Glutamatergic neuron (in vitro differentiated cells): Measurements from ENCODE around the gene SAP30BP. TPM values are rescaled to one million over a fixed set of nuclear protein-coding genes. Genes with fewer than 3 reads are reported as not detected.
A peak's percentile ranks its signal among the peaks of the same experiment; 100 is the strongest.

Source experiments
- DNase-seq: peaks from one replicate; pipeline ENCODE4 v3.0.0; 2022
- H3K27ac Mint-ChIP-seq: one replicate; pipeline ENCODE4 v1.8.0; 2020; ENCODE audit warnings: mild to moderate bottlenecking, mixed read lengths, inconsistent platforms; ENCODE audit not compliant: unreplicated experiment
- H3K27me3 Mint-ChIP-seq: one replicate; pipeline ENCODE4 v1.8.0; 2020; ENCODE audit warnings: mild to moderate bottlenecking, moderate library complexity, mixed read lengths, inconsistent platforms; ENCODE audit not compliant: unreplicated experiment
- H3K36me3 Mint-ChIP-seq: one replicate; pipeline ENCODE4 v1.8.0; 2020; ENCODE audit warnings: mild to moderate bottlenecking, mixed read lengths, inconsistent platforms; ENCODE audit not compliant: unreplicated experiment
- H3K4me1 Mint-ChIP-seq: one replicate; pipeline ENCODE4 v1.8.0; 2020; ENCODE audit warnings: mild to moderate bottlenecking, low read depth, mixed read lengths, inconsistent platforms; ENCODE audit not compliant: unreplicated experiment
- H3K4me3 Mint-ChIP-seq: one replicate; pipeline ENCODE4 v1.8.0; 2020; ENCODE audit warnings: mild to moderate bottlenecking, mixed read lengths, inconsistent platforms; ENCODE audit not compliant: unreplicated experiment
- H3K9me3 Mint-ChIP-seq: one replicate; pipeline ENCODE4 v1.8.0; 2020; ENCODE audit warnings: mild to moderate bottlenecking, moderate library complexity, mixed read lengths, inconsistent platforms; ENCODE audit not compliant: unreplicated experiment
- CTCF ChIP-seq: fragments of 200-600 bp; sonication (generic); IDR thresholded peaks from one replicate; pipeline ENCODE4 v1.5.0; 2021; ENCODE audit not compliant: partially characterized antibody, unreplicated experiment
- total RNA-seq: library from RNA; stranded (reverse); fragmentation: NEBNext Ultra II Directional; extraction: Animal tissue kit (Norgen Biotek cat#: 25700); gene quantifications from one replicate; pipeline ENCODE4 v1.2.1, GENCODE V29; 2021; ENCODE audit not compliant: unreplicated experiment

The SAP30BP gene
- total RNA-seq, 1 donor from 2014 or later, result 115 TPM

DNA sequence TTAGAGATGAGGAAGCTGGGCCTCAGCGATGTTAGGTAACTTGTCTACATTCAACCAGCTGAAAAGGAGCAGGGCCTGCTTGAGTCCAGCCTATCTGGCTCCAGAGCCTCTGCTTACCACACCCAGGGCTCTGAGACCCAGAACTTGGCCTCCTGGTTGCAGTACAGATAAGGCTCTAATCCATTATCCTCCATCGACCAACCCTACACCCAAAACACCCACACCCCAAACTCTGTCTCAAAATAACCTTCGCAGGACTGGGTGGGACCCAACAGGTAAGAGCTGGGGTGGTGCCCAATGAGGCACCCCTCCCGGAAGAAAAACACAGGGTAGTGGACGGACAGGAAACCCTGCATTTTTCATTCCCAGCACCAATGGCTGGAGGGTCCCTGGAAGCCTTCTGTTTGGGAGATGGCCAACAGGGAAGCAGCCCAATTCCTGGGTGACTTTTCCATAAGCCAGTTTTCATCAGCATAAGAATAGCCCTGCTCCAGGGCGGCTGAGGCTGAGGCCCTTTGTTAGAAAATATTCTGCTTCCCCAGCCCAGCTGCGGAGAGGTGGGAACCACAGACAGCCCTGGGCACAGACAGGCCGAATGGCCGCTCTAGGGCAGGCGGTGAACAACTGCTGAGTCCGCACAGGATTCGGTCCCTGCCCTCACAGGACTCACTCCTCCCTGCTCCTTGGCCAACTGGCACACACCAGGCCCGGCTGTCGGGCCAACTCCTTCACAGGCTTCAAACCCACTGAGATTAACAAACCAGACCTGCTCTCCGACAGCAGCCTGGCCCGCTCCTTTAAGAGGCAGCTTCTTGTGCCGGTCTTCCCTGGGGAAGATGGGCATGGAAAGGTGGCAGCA lies 24.1 kb upstream of the SAP30BP start:
- Mint-ChIP-seq H3K36me3 (no peaks in the 10 kb centered on the region), H3K4me3 (no peak overlapping the region), H3K27ac (no peak overlapping the region), H3K27me3 (peaks cover 2% of the 10 kb centered on the region), H3K4me1 (no peaks in the 10 kb centered on the region), H3K9me3 (peaks cover 4% of the 10 kb centered on the region)
- peak; percentile 11 for DNase-seq
- no peak for TF ChIP-seq CTCF

GRCh38 chr17:75643643-75644017 lies 23.5 kb upstream of the SAP30BP start:
- Mint-ChIP-seq H3K36me3 (no peaks in the 10 kb centered on the region), H3K9me3 (peaks cover 7% of the 10 kb centered on the region)

DNA sequence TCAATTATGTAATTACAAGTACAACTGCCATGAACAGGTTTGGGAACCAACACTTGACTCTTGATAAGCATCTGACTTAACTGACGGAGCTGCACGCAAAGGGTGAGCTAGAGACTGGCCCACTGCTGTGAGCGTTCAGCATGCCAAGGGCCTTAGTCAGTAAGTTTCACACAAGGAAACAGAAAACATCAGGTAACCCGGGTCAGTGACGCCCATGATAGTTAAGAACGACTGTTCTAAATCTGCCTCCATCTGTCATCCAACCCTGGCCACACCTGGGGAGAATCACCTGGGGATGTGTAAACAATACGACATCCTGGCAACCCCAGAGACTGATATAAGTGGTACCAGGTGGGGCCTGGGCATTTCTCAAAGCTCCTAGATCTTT lies 21.6 kb upstream of the SAP30BP start:
- H3K36me3 Mint-ChIP-seq, result no peaks in the 10 kb centered on the region
- no peak overlapping the region for H3K27ac Mint-ChIP-seq
- H3K27me3 Mint-ChIP-seq, result peaks cover 2% of the 10 kb centered on the region
- no peak for DNase-seq
- H3K4me3 Mint-ChIP-seq, result no peak overlapping the region
- no peaks in the 10 kb centered on the region for H3K4me1 Mint-ChIP-seq
- no peak for TF ChIP-seq CTCF
- H3K9me3 Mint-ChIP-seq, result peaks cover 7% of the 10 kb centered on the region

More at GRCh38 chr17:75643643-75644017, 23.5 kb upstream of the SAP30BP start:
- TF ChIP-seq CTCF, result no peak
- H3K27me3 Mint-ChIP-seq, result peaks cover 2% of the 10 kb centered on the region
- H3K4me1 Mint-ChIP-seq, result no peaks in the 10 kb centered on the region
- H3K27ac Mint-ChIP-seq, result no peak overlapping the region
- no peak overlapping the region for H3K4me3 Mint-ChIP-seq
- no peak for DNase-seq

GRCh38 chr17:75645889-75646637 lies 21.1 kb upstream of the SAP30BP start:
- Mint-ChIP-seq H3K27ac (no peak overlapping the region), H3K4me1 (no peaks in the 10 kb centered on the region), H3K27me3 (peaks cover 2% of the 10 kb centered on the region), H3K36me3 (no peaks in the 10 kb centered on the region), H3K4me3 (no peak overlapping the region), H3K9me3 (peaks cover 7% of the 10 kb centered on the region)
- no peak for DNase-seq
- TF ChIP-seq CTCF, result no peak

- Mint-ChIP-seq H3K4me3 (no peak overlapping the region), H3K27me3 (peaks cover 2% of the 10 kb centered on the region), H3K27ac (no peak overlapping the region)
Observed at GRCh38 chr17:75646638-75646992, 20.5 kb upstream of the SAP30BP start.

More at GRCh38 chr17:75646638-75646992, 20.5 kb upstream of the SAP30BP start:
- DNase-seq, result no peak
- H3K4me1 Mint-ChIP-seq, result no peaks in the 10 kb centered on the region
- H3K36me3 Mint-ChIP-seq, result no peaks in the 10 kb centered on the region
- H3K9me3 Mint-ChIP-seq, result peaks cover 7% of the 10 kb centered on the region
- TF ChIP-seq CTCF, result no peak
